Adrenal gland (tissue), 12 donors: Measurements from ENCODE around the gene IPO11. TPM values are rescaled to one million over a fixed set of nuclear protein-coding genes. Genes with fewer than 3 reads are reported as not detected.

Experiments
- DNase-seq, 7 donors: peaks; one replicate each; pipeline ENCODE4 v3.0.0-alpha.2; 2019 to 2020
- H3K27ac ChIP-seq, 5 donors: fragments of 200-600 bp; sonication (generic) in 4 of 5; 1 replicate in 3 of 5; 2 replicates in 2 of 5; pipeline versions ENCODE4 v1.5.1 to v1.8.0; 2016 to 2020; ENCODE audit warnings: mild to moderate bottlenecking in 1 of 5
- H3K27me3 ChIP-seq: fragments of 200-600 bp; 2 replicates; pipeline ENCODE4 v1.8.0; 2021
- H3K36me3 ChIP-seq, 2 donors: fragments of 200-600 bp; replicated peaks in 1 of 2; 1 replicate in 1 of 2; 2 replicates in 1 of 2; pipeline versions ENCODE4 v1.5.1 to v1.8.0; 2018 to 2022
- H3K4me1 ChIP-seq, 2 donors: fragments of 200-600 bp; replicated peaks in 1 of 2; 1 replicate in 1 of 2; 2 replicates in 1 of 2; pipeline versions ENCODE4 v1.5.1 to v1.8.0; 2018 to 2021
- H3K4me3 ChIP-seq, 4 donors: fragments of 200-600 bp; sonication (generic) in 3 of 4; one replicate each; pipeline ENCODE4 v1.5.1; 2016 to 2018
- H3K9me3 ChIP-seq, 3 donors: fragments of 200-600 bp; sonication (generic) in 1 of 3; replicated peaks in 1 of 3; 1 replicate in 2 of 3; 2 replicates in 1 of 3; pipeline versions ENCODE4 v1.5.1 to v1.8.0; 2016 to 2021
- CTCF ChIP-seq, 6 experiments: fragments of 450-650 bp in 4 of 6; fragments of 200-600 bp in 2 of 6; sonication (generic) in 1 of 6; IDR thresholded peaks; 1 replicate in 5 of 6; 2 replicates in 1 of 6; pipeline versions ENCODE4 v1.5.1 to v1.8.0; 2016 to 2021; ENCODE audit warnings: antibody characterized with exemption in 6 of 6, mild to moderate bottlenecking in 2 of 6, moderate library complexity in 1 of 6
- POLR2A ChIP-seq, 2 donors: fragments of 450-650 bp; IDR thresholded peaks; one replicate each; pipeline ENCODE4 v1.6.1; 2017; ENCODE audit warnings: antibody characterized with exemption in 2 of 2, mild to moderate bottlenecking in 2 of 2, moderate library complexity in 1 of 2
- WGBS, 4 donors: extraction: QIAGEN DNeasy Blood & Tissue Kit in 2 of 4; methylation state at CpG; one replicate each; pipeline versions ENCODE4 v1.1.5 to v1.1.7; 2013 to 2017; 5-methylcytosine and 5-hydroxymethylcytosine counted together
- intact Hi-C, 2 donors: fragments of 100-400 bp; cut with DNase I; formaldehyde crosslinking; loops; one replicate each; pipeline versions ENCODE4 v1.14.1 to v1.15.0; 2022 to 2023
- polyA plus RNA-seq, 3 donors: library from polyadenylated mRNA; stranded (reverse); fragments of 200-250 nt in 2 of 3; fragments of 350-450 nt in 1 of 3; fragmentation: Illumina TruSeq in 1 of 3; extraction: RNeasy Lipid Tissue Mini Kit (QIAGEN cat#74804) in 1 of 3; gene quantifications; one replicate each; pipeline ENCODE4 v1.2.3, GENCODE V29; 2013 to 2014
- total RNA-seq, 9 donors: library from RNA; depleted of rRNA in 4 of 9; stranded (reverse); fragments of >200 nt in 4 of 9; fragments of 120-200 nt in 1 of 9; fragmentation: NEBNext Ultra II Directional in 1 of 9; extraction: Animal tissue kit (Norgen Biotek cat#: 25700) in 1 of 9; gene quantifications; one replicate each; pipeline versions ENCODE4 v1.1.0 to v1.2.4, GENCODE V29; 2013 to 2023
- donor health status: healthy with polysubstance abuse.
- donor health status: Bipolar disorder and iron deficiency.
- donor health status: DM: yes; HTN: yes; CAD: no.
- donor health status: DM: no; HTN: no; CAD: no.
- donor health status: DM: no; HTN: no; CAD: no.
- donor health status: DM: yes; HTN: yes; CAD: no.

IPO11 gene
- total and polyA plus RNA-seq, 12 donors = 6.0 to 33.3 (median 23.7) TPM

GRCh38 chr5:62584391-62584790, 171.8 kb downstream of the IPO11 start:
- no peak overlapping the region for H3K4me3 ChIP-seq
- no peak for DNase-seq
- peaks cover 14 to 15% of the 10 kb centered on the region in 2 donors for H3K4me1 ChIP-seq
- WGBS, 4 donors = 84 to 99% (median 96%) methylated on average over 3 of the region's 3 CpGs
- H3K9me3 ChIP-seq = no peaks in the 10 kb centered on the region
- no peak for TF ChIP-seq POLR2A (IDR thresholded peaks at IDR 0.05)
- TF ChIP-seq CTCF (IDR thresholded peaks at IDR 0.05) = no peak
- H3K27me3 ChIP-seq = no peaks in the 10 kb centered on the region
- intact Hi-C loops = no loop called here
- no peak overlapping the region for H3K27ac ChIP-seq
- no peaks in the 10 kb centered on the region for H3K36me3 ChIP-seq

DNA sequence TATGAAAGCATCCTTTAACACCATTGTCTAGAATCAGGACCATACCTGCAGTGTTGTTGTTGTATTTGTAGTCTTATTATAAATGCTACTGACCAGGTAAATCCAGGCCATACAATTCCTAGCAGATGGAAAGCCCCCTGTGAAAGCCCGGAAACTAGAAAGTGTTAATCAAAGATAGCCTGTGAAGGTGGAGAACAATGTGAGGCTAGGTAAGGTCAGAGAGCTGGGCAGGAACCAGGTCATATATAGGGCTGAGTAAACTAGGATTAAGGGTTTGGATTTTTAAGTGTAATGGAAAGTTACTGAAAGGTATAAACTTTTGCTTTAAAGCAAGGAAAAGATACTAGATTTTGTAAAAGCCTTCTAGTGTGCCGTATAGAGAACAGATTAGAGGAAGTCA, 172.7 kb downstream of the IPO11 start:
- 51 to 59% (median 54%) methylated on average over 2 of the region's 2 CpGs for WGBS, 4 donors
- intact Hi-C loops = no loop called here

GRCh38 chr5:62585751-62586150, 173.2 kb downstream of the IPO11 start:
- no peaks in the 10 kb centered on the region for H3K27me3 ChIP-seq
- peak overlapping the region in 4 of 5 donors; percentile 2 to 47 (median 27) for H3K27ac ChIP-seq
- TF ChIP-seq CTCF (IDR thresholded peaks at IDR 0.05) (no peak), POLR2A (IDR thresholded peaks at IDR 0.05) (no peak)
- no peak overlapping the region for H3K4me3 ChIP-seq
- no peaks in the 10 kb centered on the region for H3K36me3 ChIP-seq
- no peak for DNase-seq
- intact Hi-C loops = no loop called here
- no peaks in the 10 kb centered on the region for H3K9me3 ChIP-seq
- H3K4me1 ChIP-seq = peaks cover 14 to 15% of the 10 kb centered on the region in 2 donors

More for the DNA sequence above, 172.7 kb downstream of the IPO11 start:
- Histone ChIP-seq H3K4me3 (no peak overlapping the region), H3K9me3 (no peaks in the 10 kb centered on the region), H3K27me3 (no peaks in the 10 kb centered on the region), H3K36me3 (no peaks in the 10 kb centered on the region), H3K27ac (peak overlapping the region in 3 of 5 donors; percentile 2 to 47 (median 29)), H3K4me1 (peaks cover 14 to 15% of the 10 kb centered on the region in 2 donors)
- TF ChIP-seq CTCF (IDR thresholded peaks at IDR 0.05) (no peak), POLR2A (IDR thresholded peaks at IDR 0.05) (no peak)
- DNase-seq = no peak

GRCh38 chr5:62587737-62588136, 175.2 kb downstream of the IPO11 start:
- WGBS, 4 donors = 69 to 74% (median 73%) methylated on average over 3 of the region's 3 CpGs

More at GRCh38 chr5:62587737-62588136, 175.2 kb downstream of the IPO11 start:
- Histone ChIP-seq H3K36me3 (no peaks in the 10 kb centered on the region), H3K9me3 (no peaks in the 10 kb centered on the region), H3K27ac (no peak overlapping the region), H3K27me3 (no peaks in the 10 kb centered on the region), H3K4me1 (peaks cover 14 to 15% of the 10 kb centered on the region in 2 donors), H3K4me3 (no peak overlapping the region)
- TF ChIP-seq POLR2A (IDR thresholded peaks at IDR 0.05) (no peak), CTCF (IDR thresholded peaks at IDR 0.05) (no peak)
- peak in 2 of 7 donors; percentile 5 to 18 for DNase-seq
- intact Hi-C loops = no loop called here
